Upper lobe of left lung (tissue), 6 donors: ENCODE results near the gene CYBRD1. TPM values are rescaled to one million over a fixed set of nuclear protein-coding genes. Genes with fewer than 3 reads are reported as not detected.

Experiments
- ATAC-seq, 2 donors: fragments of 200-7000 bp; cut with Tn5 transposase; one replicate each; pipeline ENCODE4 v1.9.1; 2022; ENCODE audit warnings: mild to moderate bottlenecking in 2 of 2, moderate library complexity in 2 of 2; ENCODE audit not compliant: low FRiP score in 2 of 2
- DNase-seq, 2 donors: peaks; one replicate each; pipeline ENCODE4 v3.0.0-alpha.2; 2019 to 2020
- H3K27ac ChIP-seq, 4 donors: fragments of 200-600 bp; sonication (generic); one replicate each; pipeline ENCODE4 v1.5.1; 2016 to 2019
- H3K27me3 ChIP-seq, 4 donors: fragments of 200-600 bp; sonication (generic); one replicate each; pipeline ENCODE4 v1.5.1; 2017 to 2019
- H3K36me3 ChIP-seq, 4 donors: fragments of 200-600 bp; sonication (generic); one replicate each; pipeline ENCODE4 v1.5.1; 2016 to 2019
- H3K4me1 ChIP-seq, 4 donors: fragments of 200-600 bp; sonication (generic); one replicate each; pipeline ENCODE4 v1.5.1; 2018 to 2019
- H3K4me3 ChIP-seq, 4 donors: fragments of 200-600 bp; sonication (generic); one replicate each; pipeline ENCODE4 v1.5.1; 2017 to 2019; ENCODE audit warnings: mild to moderate bottlenecking in 2 of 4, moderate library complexity in 1 of 4
- H3K9me3 ChIP-seq, 4 donors: fragments of 200-600 bp; sonication (generic); one replicate each; pipeline ENCODE4 v1.5.1; 2018 to 2019
- EP300 ChIP-seq, 4 donors: sonication (generic); formaldehyde crosslinking; IDR thresholded peaks; one replicate each; pipeline ENCODE4 v1.5.1; 2017; ENCODE audit warnings: antibody characterized with exemption in 4 of 4, control low read depth in 2 of 4
- POLR2A ChIP-seq, 4 donors: fragments of 450-650 bp; IDR thresholded peaks; one replicate each; pipeline ENCODE4 v1.5.1; 2016 to 2017; ENCODE audit warnings: antibody characterized with exemption in 4 of 4, mild to moderate bottlenecking in 2 of 4
- POLR2AphosphoS5 ChIP-seq, 2 donors: sonication (generic); formaldehyde crosslinking; IDR thresholded peaks; one replicate each; pipeline ENCODE4 v1.5.1; 2017; ENCODE audit warnings: antibody characterized with exemption in 2 of 2
- WGBS, 2 donors: methylation state at CpG; one replicate each; pipeline ENCODE4 v1.1.5; 2017 to 2018; 5-methylcytosine and 5-hydroxymethylcytosine counted together
- total RNA-seq, 6 donors: library from RNA; depleted of rRNA in 4 of 6; stranded (reverse); fragments of >200 nt in 4 of 6; gene quantifications; one replicate each; pipeline versions ENCODE4 v1.1.0 to v1.2.1, GENCODE V29; 2016 to 2021
- TF ChIP-seq, protein P1 (sequence below), 6 experiments: fragments of 450-650 bp in 4 of 6; fragments of 200-600 bp in 2 of 6; sonication (generic) in 2 of 6; IDR thresholded peaks; one replicate each; pipeline ENCODE4 v1.5.1; 2016 to 2019; ENCODE audit warnings: antibody characterized with exemption in 6 of 6
- donor health status: DM: no; HTN: no; CAD: no; lungs with moderate emphysema.
- donor health status: DM: no; HTN: yes; CAD: no; lungs with severe emphysema.

CYBRD1 gene
- total RNA-seq, 6 donors from 2014 or later = 71.7 to 383 (median 214) TPM

GRCh38 chr2:171550613-171551012 is 28.3 kb downstream of the CYBRD1 start:
- no peak overlapping the region for H3K4me3 ChIP-seq
- peaks cover 0 to 34% (median 2%) of the 10 kb centered on the region in 4 donors for H3K36me3 ChIP-seq
- TF ChIP-seq POLR2AphosphoS5 (IDR thresholded peaks at IDR 0.05) (no peak), EP300 (IDR thresholded peaks at IDR 0.05) (no peak), POLR2A (IDR thresholded peaks at IDR 0.05) (no peak)
- TF ChIP-seq, protein P1, sequence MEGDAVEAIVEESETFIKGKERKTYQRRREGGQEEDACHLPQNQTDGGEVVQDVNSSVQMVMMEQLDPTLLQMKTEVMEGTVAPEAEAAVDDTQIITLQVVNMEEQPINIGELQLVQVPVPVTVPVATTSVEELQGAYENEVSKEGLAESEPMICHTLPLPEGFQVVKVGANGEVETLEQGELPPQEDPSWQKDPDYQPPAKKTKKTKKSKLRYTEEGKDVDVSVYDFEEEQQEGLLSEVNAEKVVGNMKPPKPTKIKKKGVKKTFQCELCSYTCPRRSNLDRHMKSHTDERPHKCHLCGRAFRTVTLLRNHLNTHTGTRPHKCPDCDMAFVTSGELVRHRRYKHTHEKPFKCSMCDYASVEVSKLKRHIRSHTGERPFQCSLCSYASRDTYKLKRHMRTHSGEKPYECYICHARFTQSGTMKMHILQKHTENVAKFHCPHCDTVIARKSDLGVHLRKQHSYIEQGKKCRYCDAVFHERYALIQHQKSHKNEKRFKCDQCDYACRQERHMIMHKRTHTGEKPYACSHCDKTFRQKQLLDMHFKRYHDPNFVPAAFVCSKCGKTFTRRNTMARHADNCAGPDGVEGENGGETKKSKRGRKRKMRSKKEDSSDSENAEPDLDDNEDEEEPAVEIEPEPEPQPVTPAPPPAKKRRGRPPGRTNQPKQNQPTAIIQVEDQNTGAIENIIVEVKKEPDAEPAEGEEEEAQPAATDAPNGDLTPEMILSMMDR (IDR thresholded peaks at IDR 0.05) = no peak
- H3K27me3 ChIP-seq = no peaks in the 10 kb centered on the region
- no peak overlapping the region for H3K27ac ChIP-seq
- no peak for DNase-seq
- no peaks in the 10 kb centered on the region for H3K9me3 ChIP-seq
- peaks cover 0 to 6% (median 0%) of the 10 kb centered on the region in 4 donors for H3K4me1 ChIP-seq
- no peak for ATAC-seq

DNA sequence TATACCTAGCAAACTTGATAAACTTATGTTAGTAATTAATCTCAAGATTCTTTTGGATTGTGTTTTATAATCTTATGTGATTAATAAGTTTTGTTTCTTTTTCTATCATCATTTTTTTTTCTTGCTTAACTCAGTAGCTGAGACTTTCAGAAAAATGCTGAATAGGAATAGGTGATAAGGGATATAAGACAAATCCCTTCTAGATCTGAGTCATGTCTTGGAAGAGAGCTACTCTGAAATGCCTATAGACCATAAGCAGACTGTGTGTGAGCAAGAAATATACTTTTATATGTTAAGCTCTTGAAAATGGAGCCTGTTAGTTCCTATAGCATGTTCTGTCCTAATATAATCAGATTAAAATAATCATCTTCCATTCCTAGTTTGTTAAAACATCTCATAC is 29.6 kb downstream of the CYBRD1 start:
- TF ChIP-seq, protein P1 (IDR thresholded peaks at IDR 0.05) = no peak
- TF ChIP-seq EP300 (IDR thresholded peaks at IDR 0.05) (no peak), POLR2AphosphoS5 (IDR thresholded peaks at IDR 0.05) (no peak), POLR2A (IDR thresholded peaks at IDR 0.05) (no peak)

DNA sequence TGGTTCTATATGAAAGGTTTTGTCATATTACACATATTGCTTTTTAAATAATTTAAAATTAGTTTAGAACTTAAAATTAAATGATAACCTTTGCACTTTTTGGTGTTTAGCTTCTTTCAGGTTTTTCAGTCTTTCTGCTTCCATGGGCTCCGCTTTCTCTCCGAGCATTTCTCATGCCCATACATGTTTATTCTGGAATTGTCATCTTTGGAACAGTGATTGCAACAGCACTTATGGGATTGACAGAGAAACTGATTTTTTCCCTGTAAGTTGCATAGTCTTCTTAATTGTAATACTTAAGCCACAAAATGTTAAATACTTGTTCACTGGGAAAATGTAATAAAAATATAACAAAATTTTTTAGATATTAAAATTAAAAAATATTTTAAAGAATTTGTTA is 31.0 kb downstream of the CYBRD1 start:
- Histone ChIP-seq H3K27me3 (no peaks in the 10 kb centered on the region), H3K4me1 (peaks cover 0 to 6% (median 0%) of the 10 kb centered on the region in 4 donors), H3K4me3 (no peak overlapping the region), H3K9me3 (no peaks in the 10 kb centered on the region), H3K27ac (no peak overlapping the region), H3K36me3 (peaks cover 0 to 32% (median 2%) of the 10 kb centered on the region in 4 donors)
- DNase-seq = no peak
- TF ChIP-seq, protein P1 (IDR thresholded peaks at IDR 0.05) = no peak
- ATAC-seq = no peak
- WGBS, 2 donors = 95% methylated on average over 2 of the region's 2 CpGs

More for the DNA sequence above, 29.6 kb downstream of the CYBRD1 start:
- H3K27me3 ChIP-seq = no peaks in the 10 kb centered on the region
- H3K36me3 ChIP-seq = peaks cover 0 to 32% (median 2%) of the 10 kb centered on the region in 4 donors
- peaks cover 0 to 6% (median 0%) of the 10 kb centered on the region in 4 donors for H3K4me1 ChIP-seq
- H3K4me3 ChIP-seq = no peak overlapping the region
- H3K27ac ChIP-seq = no peak overlapping the region
- ATAC-seq = no peak
- no peak for DNase-seq
- H3K9me3 ChIP-seq = no peaks in the 10 kb centered on the region

GRCh38 chr2:171553858-171554257 is 31.6 kb downstream of the CYBRD1 start:
- H3K4me3 ChIP-seq = peak overlapping the region in 1 of 4 donors; percentile 14
- H3K9me3 ChIP-seq = no peaks in the 10 kb centered on the region
- TF ChIP-seq EP300 (IDR thresholded peaks at IDR 0.05) = no peak
- TF ChIP-seq, protein P1 (IDR thresholded peaks at IDR 0.05) = no peak
- no peak for TF ChIP-seq POLR2AphosphoS5 (IDR thresholded peaks at IDR 0.05)
- TF ChIP-seq POLR2A (IDR thresholded peaks at IDR 0.05) = no peak
- peaks cover 0 to 32% (median 2%) of the 10 kb centered on the region in 4 donors for H3K36me3 ChIP-seq
- 67 to 70% methylated on average over 8 of the region's 8 CpGs for WGBS, 2 donors
- ATAC-seq (no peak), DNase-seq (peak in 1 of 2 donors; percentile 31)
- peaks cover 0 to 6% (median 0%) of the 10 kb centered on the region in 4 donors for H3K4me1 ChIP-seq
- H3K27ac ChIP-seq = no peak overlapping the region
- no peaks in the 10 kb centered on the region for H3K27me3 ChIP-seq

DNA sequence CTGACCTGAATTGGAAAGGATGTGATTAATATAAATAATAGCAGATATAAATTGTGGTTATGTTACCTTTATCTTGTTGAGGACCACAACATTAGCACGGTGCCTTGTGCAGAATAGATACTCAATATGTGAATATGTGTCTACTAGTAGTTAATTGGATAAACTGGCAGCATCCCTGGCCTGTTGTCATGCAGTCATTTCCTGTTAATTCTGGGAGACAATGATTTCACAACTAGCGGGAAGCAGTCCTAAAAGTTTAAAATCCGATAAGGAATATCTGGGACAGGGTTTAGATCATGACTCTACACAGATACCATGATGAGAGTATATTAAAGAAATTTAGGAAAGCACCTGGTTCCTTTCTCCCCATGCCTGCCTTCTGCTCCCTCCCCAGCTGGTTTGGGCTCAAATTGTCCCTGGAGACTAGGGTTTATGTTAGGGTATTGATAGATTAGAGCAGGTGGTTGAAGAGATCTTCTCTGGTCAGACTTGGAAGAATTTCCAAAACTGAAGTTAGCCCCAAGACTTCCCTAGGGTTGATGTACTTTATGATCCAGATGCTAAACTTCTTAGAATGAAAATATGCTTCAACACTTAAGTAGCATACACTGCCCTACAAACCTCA is 32.8 kb downstream of the CYBRD1 start:
- Histone ChIP-seq H3K27me3 (no peaks in the 10 kb centered on the region), H3K9me3 (no peaks in the 10 kb centered on the region), H3K27ac (peak overlapping the region in 1 of 4 donors; percentile 17), H3K4me1 (peaks cover 0 to 6% (median 0%) of the 10 kb centered on the region in 4 donors), H3K4me3 (no peak overlapping the region), H3K36me3 (peaks cover 0 to 32% (median under 1%) of the 10 kb centered on the region in 4 donors)
- TF ChIP-seq, protein P1 (IDR thresholded peaks at IDR 0.05) = no peak
- TF ChIP-seq EP300 (IDR thresholded peaks at IDR 0.05) (no peak), POLR2A (IDR thresholded peaks at IDR 0.05) (no peak), POLR2AphosphoS5 (IDR thresholded peaks at IDR 0.05) (no peak)
- DNase-seq (no peak), ATAC-seq (no peak)
- 50 to 62% methylated on average over 3 of the region's 3 CpGs for WGBS, 2 donors
